Stimulated activated CD8-positive, alpha-beta memory T cell treated with anti-CD3 and anti-CD28 coated beads, Interleukin-12 subunit alpha, Interleukin-12 subunit beta, amount 100 ng/mL, for 24 hours (primary cell): ENCODE data around the gene LGALS13.

Source experiments
- DNase-seq: peaks from one replicate; pipeline ENCODE4 v3.0.0-alpha.2; 2020; ENCODE audit errors: extremely low read depth

The LGALS13 gene, protein sequence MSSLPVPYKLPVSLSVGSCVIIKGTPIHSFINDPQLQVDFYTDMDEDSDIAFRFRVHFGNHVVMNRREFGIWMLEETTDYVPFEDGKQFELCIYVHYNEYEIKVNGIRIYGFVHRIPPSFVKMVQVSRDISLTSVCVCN

DNA sequence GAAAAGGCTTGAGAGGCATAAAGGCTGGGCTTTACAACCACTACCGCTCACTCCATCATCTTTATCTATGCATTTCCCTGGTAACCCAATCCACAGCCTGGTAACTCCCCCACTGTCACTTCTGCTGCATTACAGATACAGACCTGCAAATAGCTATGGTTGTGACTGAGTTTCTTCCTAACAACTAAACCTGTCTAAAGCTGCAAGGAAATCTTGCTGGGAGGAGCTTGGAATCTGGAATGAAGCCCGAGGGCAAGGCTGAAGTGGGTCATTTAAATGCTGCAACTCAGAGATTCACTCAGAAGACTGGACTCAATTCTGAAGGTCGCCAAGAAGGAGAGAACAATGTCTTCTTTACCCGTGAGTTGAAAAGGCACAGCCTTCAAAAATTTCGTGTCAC, at the start of gene LGALS13:
TSS of gene LGALS13 (plus strand) at position 301 of the 400 bp plus-strand sequence. CDS start at position 346, 45 bp downstream.
- DNase-seq: no peak

DNA sequence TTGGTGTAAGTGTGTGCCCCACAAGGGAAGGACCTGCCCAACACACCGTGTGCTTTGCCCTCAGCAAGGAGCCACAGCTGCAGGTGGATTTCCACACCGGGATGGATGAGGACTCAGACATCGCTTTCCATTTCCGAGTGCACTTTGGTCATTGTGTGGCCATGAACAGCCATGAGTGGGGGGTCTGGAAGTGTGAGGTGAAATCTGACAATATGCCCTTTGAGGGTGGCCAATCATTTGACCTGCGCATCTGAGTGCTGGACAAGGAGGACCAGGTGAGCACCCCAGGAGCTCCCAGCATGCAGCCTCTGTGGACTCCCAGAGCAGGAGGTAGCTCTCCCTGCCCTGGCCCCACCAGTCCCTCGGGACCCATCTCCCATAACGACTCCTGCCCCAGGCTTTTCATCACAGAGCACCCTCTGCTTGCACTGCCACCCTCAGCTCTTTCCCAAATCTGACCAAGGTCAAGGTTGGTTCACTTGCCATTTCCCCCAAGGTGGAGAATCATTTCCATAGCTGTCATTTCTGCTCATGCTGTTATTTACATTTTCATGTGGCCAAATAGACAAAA, 49.2 kb upstream of the LGALS13 start:
- DNase-seq: no peak

DNA sequence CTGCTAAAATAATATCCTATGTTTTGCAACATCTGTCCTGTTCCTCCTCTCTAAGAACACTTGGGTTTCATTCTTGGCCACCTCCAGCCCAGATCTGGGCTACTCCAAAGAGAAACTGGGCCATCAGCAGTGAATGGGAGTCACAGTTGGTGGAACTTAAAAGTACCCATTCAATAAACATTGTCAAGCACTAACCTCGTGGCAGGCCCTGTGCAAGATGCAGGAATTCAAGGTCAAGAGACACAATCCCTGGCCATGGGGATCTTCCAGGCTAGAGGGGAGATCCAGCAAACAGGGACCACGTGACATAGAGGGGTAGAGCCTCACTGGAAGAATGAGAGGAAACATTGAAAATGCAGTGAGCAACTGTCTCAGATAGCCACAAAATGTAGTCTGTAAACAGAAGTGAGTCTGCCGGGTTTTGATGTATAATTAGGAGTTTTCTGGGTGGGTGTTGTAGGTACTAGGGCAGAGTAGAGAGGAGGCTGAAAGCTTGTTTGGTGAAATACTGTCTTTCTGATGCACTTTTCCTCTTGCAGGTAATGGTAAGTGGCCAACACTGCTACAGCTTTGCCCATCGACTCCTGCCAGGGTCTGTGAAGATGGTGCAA, 47.5 kb upstream of the LGALS13 start:
- DNase-seq: no peak

- DNase-seq: no peak
Observed at GRCh38 chr19:39555883-39556282, 46.4 kb upstream of the LGALS13 start.

- DNase-seq: no peak
Observed at GRCh38 chr19:39557811-39558623, 44.3 kb upstream of the LGALS13 start.

DNA sequence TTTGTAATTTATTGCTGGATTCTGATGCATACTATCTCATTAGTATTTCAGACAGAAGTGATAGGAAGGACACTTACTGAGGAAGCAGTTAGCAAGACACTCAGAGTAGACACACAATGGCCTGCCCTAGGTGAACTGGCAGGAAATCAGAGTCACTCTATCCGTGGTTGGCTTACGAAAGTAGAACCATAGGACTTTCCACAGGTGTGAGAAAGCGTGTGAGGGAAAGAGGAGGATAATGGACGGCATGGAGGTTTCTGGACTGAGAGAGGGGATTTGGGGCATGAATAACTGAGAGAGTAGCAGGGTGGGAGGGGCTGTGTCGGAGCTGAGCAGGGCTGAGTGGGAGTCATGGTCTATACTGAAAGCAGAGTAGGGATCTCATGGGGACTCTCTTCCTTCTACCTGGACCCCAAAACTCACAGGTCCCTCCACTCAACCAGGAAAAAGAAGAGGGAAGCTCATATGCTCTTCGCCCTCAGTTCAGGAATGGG, 43.7 kb upstream of the LGALS13 start:
- no peak for DNase-seq

GRCh38 chr19:39563408-39563807, 38.9 kb upstream of the LGALS13 start:
- DNase-seq: no peak

GRCh38 chr19:39566064-39566463, 36.3 kb upstream of the LGALS13 start:
- no peak for DNase-seq

GRCh38 chr19:39568604-39569003, 33.7 kb upstream of the LGALS13 start:
- DNase-seq: no peak

- DNase-seq: no peak
Observed at GRCh38 chr19:39582442-39582841, 19.9 kb upstream of the LGALS13 start.

- DNase-seq: no peak
Observed at GRCh38 chr19:39582891-39583625, 19.3 kb upstream of the LGALS13 start.

- DNase-seq: no peak
Observed at GRCh38 chr19:39587496-39587895, 14.8 kb upstream of the LGALS13 start.

DNA sequence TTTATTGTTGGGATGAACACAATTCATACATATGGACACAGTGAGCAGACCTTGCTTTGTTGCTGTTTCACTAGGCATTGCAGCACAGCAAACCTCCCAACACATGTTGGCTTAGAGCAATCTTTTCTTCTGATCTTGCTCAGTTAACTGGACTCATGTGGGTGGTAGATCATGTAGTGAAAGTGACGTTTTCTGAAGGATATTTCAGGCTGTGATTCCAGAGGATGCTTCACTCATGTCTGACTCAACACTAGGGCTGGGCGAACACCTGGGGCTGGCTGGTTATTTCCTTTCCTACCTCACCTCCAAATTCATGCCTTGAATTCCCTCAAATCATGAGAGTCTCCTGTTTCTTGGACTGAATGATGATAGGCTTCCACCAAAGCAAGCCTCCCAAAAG, 14.3 kb upstream of the LGALS13 start:
- DNase-seq: no peak

GRCh38 chr19:39590265-39590664, 12.1 kb upstream of the LGALS13 start:
- no peak for DNase-seq

- DNase-seq: no peak
Observed at GRCh38 chr19:39592381-39592780, 9.9 kb upstream of the LGALS13 start.

DNA sequence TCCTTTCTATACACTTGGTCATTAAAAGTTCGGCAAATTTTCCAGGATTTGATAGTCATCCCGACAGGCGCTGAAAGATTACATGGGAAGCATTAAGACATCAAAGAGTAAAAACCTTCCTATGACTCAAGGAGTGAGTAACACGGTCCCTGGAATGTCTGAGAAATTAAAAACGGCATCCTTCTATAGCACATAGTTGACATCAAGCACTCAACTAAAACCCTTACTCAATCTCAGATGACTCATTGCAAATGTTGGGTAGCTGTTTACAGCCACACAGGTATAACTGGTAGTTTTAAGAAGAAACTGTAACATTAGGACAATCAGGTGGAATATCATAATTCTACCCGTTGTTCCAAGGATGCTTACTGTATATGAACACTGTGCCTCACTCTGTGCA, 6.4 kb upstream of the LGALS13 start:
- no peak for DNase-seq

DNA sequence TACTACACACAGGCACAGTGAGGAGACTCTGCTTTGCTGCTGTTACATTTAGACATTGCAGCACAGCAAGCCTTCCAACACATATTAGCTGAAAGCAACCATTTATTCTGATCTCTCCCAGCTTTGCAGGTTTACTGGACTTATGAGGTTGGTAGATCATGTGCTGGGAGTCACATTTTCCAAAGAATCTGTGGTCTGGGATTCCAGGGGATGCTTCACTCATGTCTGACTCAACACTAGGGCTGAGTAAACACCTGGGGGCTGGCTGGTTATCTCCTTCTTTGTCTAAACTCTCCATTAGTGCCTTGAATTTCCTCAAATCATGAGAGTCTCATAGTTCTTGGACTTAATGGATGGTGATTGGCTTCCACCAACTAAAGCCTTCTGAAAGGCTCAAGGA, 5.4 kb upstream of the LGALS13 start:
- no peak for DNase-seq

GRCh38 chr19:39599116-39599515, 3.2 kb upstream of the LGALS13 start:
- DNase-seq: no peak

GRCh38 chr19:39603825-39604224, 1.5 kb downstream of the LGALS13 start:
- no peak for DNase-seq

DNA sequence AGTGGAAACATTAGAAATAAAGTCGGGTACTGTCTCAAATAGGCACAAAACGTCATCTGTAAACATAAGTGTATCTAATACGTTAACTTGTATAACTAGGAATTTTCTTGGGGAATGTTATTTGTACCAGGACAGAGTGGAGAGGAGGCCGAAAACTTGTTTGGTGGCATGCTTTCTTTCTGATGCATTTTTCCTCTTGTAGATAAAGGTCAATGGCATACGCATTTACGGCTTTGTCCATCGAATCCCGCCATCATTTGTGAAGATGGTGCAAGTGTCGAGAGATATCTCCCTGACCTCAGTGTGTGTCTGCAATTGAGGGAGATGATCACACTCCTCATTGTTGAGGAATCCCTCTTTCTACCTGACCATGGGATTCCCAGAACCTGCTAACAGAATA, 4.7 kb downstream of the LGALS13 start:
- DNase-seq: no peak

DNA sequence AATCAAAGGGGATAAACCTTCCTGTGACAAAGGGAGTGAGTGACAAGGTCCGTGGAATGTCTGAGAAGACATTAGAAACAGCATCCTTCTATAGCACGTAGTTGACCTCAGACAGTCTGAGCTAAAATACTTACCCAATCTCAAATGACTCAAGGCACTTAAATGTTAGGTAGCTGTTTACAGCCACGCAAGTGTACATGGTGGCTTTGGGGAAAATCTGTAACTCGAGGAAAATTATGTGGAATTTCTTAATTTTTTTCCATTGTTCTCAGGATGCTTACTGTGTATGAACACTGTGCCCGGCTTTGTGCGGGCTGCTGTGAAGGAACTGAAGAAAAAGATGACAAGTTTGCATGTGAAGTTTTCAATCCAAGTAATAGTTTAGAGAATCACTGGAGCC, 5.2 kb downstream of the LGALS13 start:
- DNase-seq: no peak

DNA sequence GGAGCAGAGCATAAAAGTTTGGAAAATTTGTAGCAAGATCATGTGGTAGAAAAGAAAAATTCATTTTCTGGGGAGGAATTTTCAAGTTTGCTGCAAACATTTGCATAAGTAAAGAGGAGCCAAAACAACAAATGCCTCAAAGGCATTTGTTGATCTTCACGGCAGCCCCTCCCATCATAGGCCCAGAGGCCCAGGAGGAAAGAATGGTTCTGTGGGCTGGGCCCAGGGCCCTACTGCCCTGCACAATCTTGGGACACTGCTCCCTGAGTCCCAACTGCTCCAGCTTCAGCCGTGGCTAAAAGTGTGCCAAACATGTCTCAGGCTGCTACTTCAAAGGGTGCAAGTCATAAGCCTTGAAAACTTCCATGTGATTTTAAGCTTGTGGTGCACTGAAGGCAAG, 11.3 kb downstream of the LGALS13 start:
- no peak for DNase-seq
